OCI-LY7 (cell line): ENCODE measurements around the gene RFNG. TPM values are rescaled to one million over a fixed set of nuclear protein-coding genes. Genes with fewer than 3 reads are reported as not detected.

Experiments
- BruUV-seq: library from RNA; stranded (reverse); fragments of 400-500 nt; replicated peaks from 2 replicates; lab custom pipeline; 2021; lab: Mats Ljungman, UMichigan
- CTCF ChIA-PET: fragments of 300-600 bp; sonication (Branson Sonifier 250); formaldehyde crosslinking; loops from one replicate; lab custom pipeline; 2022; ENCODE audit warnings: antibody characterized with exemption; ENCODE audit not compliant: unreplicated experiment; lab: Charles Lee
- POLR2A ChIA-PET: fragments of 300-600 bp; sonication (Branson Sonifier 250); formaldehyde crosslinking; loops from one replicate; lab custom pipeline; 2022; ENCODE audit warnings: antibody characterized with exemption; lab: Charles Lee
- DNase-seq: peaks from one replicate; pipeline ENCODE4 v3.0.0-alpha.2; 2015; ENCODE audit warnings: low spot score
- H2AFZ ChIP-seq: fragments of 200-600 bp; sonication (generic), shearing (Covaris generic); 2 replicates; pipeline ENCODE4 v1.6.1; 2014; ENCODE audit warnings: mild to moderate bottlenecking, antibody characterized with exemption, low read length, moderate library complexity
- H3K27ac ChIP-seq: fragments of 200-600 bp; sonication (generic); 2 replicates; pipeline ENCODE4 v1.5.1; 2014; ENCODE audit warnings: mixed run types, low read depth, mild to moderate bottlenecking, moderate library complexity, low read length, inconsistent platforms; ENCODE audit not compliant: poor library complexity, severe bottlenecking
- H3K36me3 ChIP-seq: fragments of 200-600 bp; sonication (generic); 2 replicates; pipeline ENCODE4 v1.6.1; 2014; ENCODE audit warnings: mild to moderate bottlenecking, antibody characterized with exemption, low read length, moderate library complexity, mixed read lengths; ENCODE audit not compliant: insufficient read depth
- H3K4me1 ChIP-seq: fragments of 200-600 bp; sonication (generic); 2 replicates; pipeline ENCODE4 v1.5.1; 2014; ENCODE audit warnings: mild to moderate bottlenecking, low read length; ENCODE audit not compliant: insufficient read depth, poor library complexity, severe bottlenecking
- H3K4me2 ChIP-seq: fragments of 200-600 bp; sonication (generic); 2 replicates; pipeline ENCODE4 v1.6.1; 2014; ENCODE audit warnings: mild to moderate bottlenecking, low read length
- H3K4me3 ChIP-seq: fragments of 200-600 bp; sonication (generic); 2 replicates; pipeline ENCODE4 v1.5.1; 2014; ENCODE audit warnings: mild to moderate bottlenecking, low read depth, low read length; ENCODE audit not compliant: poor library complexity, severe bottlenecking
- H3K79me2 ChIP-seq: fragments of 200-600 bp; sonication (generic); 2 replicates; pipeline ENCODE4 v1.6.1; 2016; ENCODE audit warnings: low read depth, mild to moderate bottlenecking, low read length, moderate library complexity, mixed read lengths; ENCODE audit not compliant: insufficient read depth
- H3K9me2 ChIP-seq: fragments of 200-600 bp; sonication (generic); 2 replicates; pipeline ENCODE4 v1.6.1; 2016; ENCODE audit warnings: mild to moderate bottlenecking, low read length, mixed read lengths; ENCODE audit not compliant: insufficient read depth
- H3K9me3 ChIP-seq: fragments of 200-600 bp; sonication (generic); 2 replicates; pipeline ENCODE4 v1.6.1; 2014; ENCODE audit warnings: mild to moderate bottlenecking, mixed run types, low read length, mixed read lengths
- H4K20me1 ChIP-seq: fragments of 200-600 bp; sonication (generic); 2 replicates; pipeline ENCODE4 v1.6.1; 2014; ENCODE audit warnings: mild to moderate bottlenecking, antibody characterized with exemption, low read length, moderate library complexity, mixed read lengths; ENCODE audit not compliant: insufficient read depth
- CTCF ChIP-seq: fragments of 200-600 bp; sonication (generic); conservative IDR thresholded peaks from 2 replicates; pipeline ENCODE4 v1.5.1; 2014; ENCODE audit warnings: mild to moderate bottlenecking, antibody characterized with exemption, low read length, moderate library complexity, mixed read lengths
- EZH2phosphoT487 ChIP-seq: fragments of 200-600 bp; sonication (generic); IDR thresholded peaks from 2 replicates; pipeline ENCODE4 v1.6.1; 2018; ENCODE audit warnings: low read depth, borderline replicate concordance, mild to moderate bottlenecking, mixed run types, antibody characterized with exemption, low read length, moderate library complexity, mixed read lengths
- intact Hi-C: fragments of 100-400 bp; cut with micrococcal nuclease; formaldehyde crosslinking; loops from one replicate; pipeline ENCODE4 v1.10.0; 2022; ENCODE audit not compliant: unreplicated experiment
- total RNA-seq, 2 experiments: library from RNA; depleted of rRNA in 1 of 2; stranded (reverse); fragments of >200 nt in 1 of 2; shearing (Covaris generic) in 1 of 2; gene quantifications; 2 replicates each; pipeline ENCODE4 v1.2.3, GENCODE V29; 2014 to 2022

The RFNG gene
- total RNA-seq, 2 experiments from 2014 or later, result 47.3 to 59.4 TPM

GRCh38 chr17:82048571-82048971, 3.0 kb downstream of the RFNG start:
- DNase-seq, result no peak
- TF ChIP-seq CTCF (no peak), EZH2phosphoT487 (no peak)
- Histone ChIP-seq H3K4me1 (peaks cover 21% of the 10 kb centered on the region), H3K27ac (no peak overlapping the region), H3K36me3 (0 out of 2 replicates have a peak, but pooled peaks cover 4% of the 10 kb centered on the region), H3K79me2 (peaks cover 8% of the 10 kb centered on the region; the same call in 1 of the 2 replicates), H4K20me1 (no peaks in the 10 kb centered on the region), H3K4me2 (no peak overlapping the region), H3K9me3 (no peaks in the 10 kb centered on the region), H3K9me2 (no peaks in the 10 kb centered on the region), H3K4me3 (no peak overlapping the region), H2AFZ (no peak overlapping the region)
- no TSS peak for BruUV-seq
- POLR2A ChIA-PET, result no interaction called here
- intact Hi-C loops, result no loop called here
- CTCF ChIA-PET, result no interaction called here

DNA sequence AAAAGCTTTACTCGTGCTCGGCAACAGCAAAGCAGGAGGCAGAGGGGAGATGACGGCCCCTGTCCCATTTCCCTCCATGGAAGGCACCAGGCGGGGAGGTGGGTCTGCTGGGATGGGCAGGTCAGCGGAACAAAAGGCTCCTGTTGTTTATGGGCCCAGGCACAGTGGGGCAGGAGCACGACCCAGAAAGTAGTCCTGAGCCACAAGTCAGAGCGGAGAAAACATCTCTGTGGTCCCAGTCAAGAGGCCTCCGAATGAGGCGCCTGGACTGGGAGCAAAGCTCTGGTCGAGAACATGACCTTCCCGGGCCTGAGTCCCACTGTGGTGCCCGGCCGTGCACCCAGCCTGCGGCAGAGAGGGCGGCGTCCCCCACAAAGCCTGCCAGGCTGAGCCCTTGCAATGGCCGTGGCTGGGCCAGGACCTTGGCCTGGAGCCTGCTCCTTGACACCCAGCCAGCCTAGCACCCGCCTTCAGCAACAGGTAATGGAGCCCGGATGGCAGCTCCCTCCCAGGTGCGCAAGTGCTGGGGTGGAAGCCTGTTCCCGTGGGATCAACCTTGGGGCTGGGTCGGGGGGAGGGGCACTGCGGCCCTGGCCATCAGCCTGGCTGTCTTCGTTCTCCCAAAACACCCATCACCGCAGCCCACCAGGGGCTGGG, 3.6 kb downstream of the RFNG start:
- Histone ChIP-seq H3K79me2 (peaks cover 8% of the 10 kb centered on the region; the same call in 1 of the 2 replicates), H2AFZ (no peak overlapping the region), H3K9me2 (no peaks in the 10 kb centered on the region), H3K36me3 (no peaks in the 10 kb centered on the region), H3K4me1 (peaks cover 19% of the 10 kb centered on the region), H3K4me2 (no peak overlapping the region), H3K27ac (no peak overlapping the region), H3K9me3 (no peaks in the 10 kb centered on the region), H4K20me1 (no peaks in the 10 kb centered on the region), H3K4me3 (no peak overlapping the region)
- TF ChIP-seq CTCF, result no peak
- no peak for TF ChIP-seq EZH2phosphoT487
- ChIA-PET POLR2A (interaction anchor here (1.5 kb wide), 1 partner anchor 11 kb away, joined by 4 read pairs; the partner anchor contains the start of gene DCXR), CTCF (no interaction called here)
- TSS peak; percentile 72 for BruUV-seq
- no peak for DNase-seq
- intact Hi-C loops, result no loop called here

- Histone ChIP-seq H2AFZ (no peak overlapping the region), H4K20me1 (no peaks in the 10 kb centered on the region), H3K9me2 (no peaks in the 10 kb centered on the region), H3K79me2 (peaks cover 3% of the 10 kb centered on the region; the same call in 1 of the 2 replicates), H3K4me1 (peaks cover 12% of the 10 kb centered on the region), H3K4me3 (no peak overlapping the region), H3K4me2 (no peak overlapping the region), H3K27ac (no peak overlapping the region), H3K9me3 (no peaks in the 10 kb centered on the region), H3K36me3 (no peaks in the 10 kb centered on the region)
- TF ChIP-seq EZH2phosphoT487, result no peak
- no peak for TF ChIP-seq CTCF
- POLR2A ChIA-PET, result interaction anchor here (1.5 kb wide), 1 partner anchor 10 kb away, joined by 4 read pairs; the partner anchor contains the start of gene DCXR
- no TSS peak for BruUV-seq
- CTCF ChIA-PET, result no interaction called here
- intact Hi-C loops, result no loop called here
- no peak for DNase-seq
Observed at GRCh38 chr17:82047379-82047778, 4.2 kb downstream of the RFNG start.
